Mononuclear cell (primary cell): Measurements from ENCODE around the gene MINDY1. TPM values are rescaled to one million over a fixed set of nuclear protein-coding genes. Genes with fewer than 3 reads are reported as not detected.

ENCODE experiments used
- H3K27me3 ChIP-seq: 2 replicates; pipeline ENCODE4 v1.6.0; 2011; ENCODE audit warnings: low read length, control low read depth; ENCODE audit not compliant: insufficient read depth
- H3K4me1 ChIP-seq: 2 replicates; pipeline ENCODE4 v1.5.1; 2011; ENCODE audit warnings: mild to moderate bottlenecking, low read length, control low read depth; ENCODE audit not compliant: insufficient read depth
- H3K4me3 ChIP-seq: 2 replicates; pipeline ENCODE4 v1.5.1; 2011; ENCODE audit warnings: mild to moderate bottlenecking, low read length, moderate library complexity
- H3K9me3 ChIP-seq: 2 replicates; pipeline ENCODE4 v1.5.1; 2011; ENCODE audit warnings: low read depth, mild to moderate bottlenecking, control low read depth, low read length
- total RNA-seq: library from RNA; depleted of rRNA; stranded (reverse); fragments of >200 nt; gene quantifications from one replicate; pipeline ENCODE4 v1.2.3, GENCODE V29; 2012

The MINDY1 gene
- total RNA-seq, 1 donor: 14.4 TPM

- no peak overlapping the region for H3K4me3 ChIP-seq
Measured at GRCh38 chr1:151002611-151003010, 4.1 kb downstream of the MINDY1 start.

GRCh38 chr1:151002051-151002450 lies 4.7 kb downstream of the MINDY1 start:
- Histone ChIP-seq H3K4me3 (no peak overlapping the region), H3K9me3 (no peaks in the 10 kb centered on the region), H3K4me1 (peaks cover 83% of the 10 kb centered on the region), H3K27me3 (no peaks in the 10 kb centered on the region)

More at GRCh38 chr1:151002611-151003010, 4.1 kb downstream of the MINDY1 start:
- H3K9me3 ChIP-seq: no peaks in the 10 kb centered on the region
- H3K27me3 ChIP-seq: no peaks in the 10 kb centered on the region
- H3K4me1 ChIP-seq: peaks cover 89% of the 10 kb centered on the region

DNA sequence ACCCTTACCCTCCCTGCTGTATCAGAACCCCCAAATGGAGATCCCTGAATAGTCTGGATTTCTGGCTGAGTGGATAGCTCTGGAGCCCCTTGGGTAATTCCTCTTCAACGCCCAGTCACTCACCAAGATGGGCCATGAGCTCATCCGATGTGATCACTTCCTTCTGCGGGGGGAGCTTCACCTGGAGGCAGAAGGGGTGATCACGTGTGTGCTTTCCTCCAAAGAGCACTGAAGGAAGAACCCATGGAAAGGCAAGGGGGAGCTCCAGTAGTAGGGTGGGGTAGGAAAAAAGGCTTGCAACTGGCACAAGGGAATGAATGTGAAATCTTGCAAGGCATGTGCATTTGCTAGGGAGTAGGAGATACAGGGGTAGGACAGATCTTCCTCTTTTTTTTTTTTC lies 5.1 kb downstream of the MINDY1 start:
- Histone ChIP-seq H3K4me3 (no peak overlapping the region), H3K4me1 (peaks cover 79% of the 10 kb centered on the region), H3K9me3 (no peaks in the 10 kb centered on the region), H3K27me3 (no peaks in the 10 kb centered on the region)

- Histone ChIP-seq H3K27me3 (no peaks in the 10 kb centered on the region), H3K4me3 (no peak overlapping the region), H3K4me1 (peaks cover 67% of the 10 kb centered on the region), H3K9me3 (no peaks in the 10 kb centered on the region)
Measured at GRCh38 chr1:151000408-151000807, 6.3 kb downstream of the MINDY1 start.

- no peaks in the 10 kb centered on the region for H3K9me3 ChIP-seq
- no peaks in the 10 kb centered on the region for H3K27me3 ChIP-seq
- no peak overlapping the region for H3K4me3 ChIP-seq
- peaks cover 62% of the 10 kb centered on the region for H3K4me1 ChIP-seq
Measured at GRCh38 chr1:150999926-151000325, 6.8 kb downstream of the MINDY1 start.

- Histone ChIP-seq H3K27me3 (no peaks in the 10 kb centered on the region), H3K4me3 (no peak overlapping the region), H3K4me1 (peaks cover 54% of the 10 kb centered on the region), H3K9me3 (no peaks in the 10 kb centered on the region)
Measured at GRCh38 chr1:150999051-150999674, 7.5 kb downstream of the MINDY1 start.

GRCh38 chr1:150997949-150998348 lies 8.8 kb downstream of the MINDY1 start:
- Histone ChIP-seq H3K27me3 (no peaks in the 10 kb centered on the region), H3K9me3 (no peaks in the 10 kb centered on the region), H3K4me3 (no peak overlapping the region), H3K4me1 (peaks cover 42% of the 10 kb centered on the region)

DNA sequence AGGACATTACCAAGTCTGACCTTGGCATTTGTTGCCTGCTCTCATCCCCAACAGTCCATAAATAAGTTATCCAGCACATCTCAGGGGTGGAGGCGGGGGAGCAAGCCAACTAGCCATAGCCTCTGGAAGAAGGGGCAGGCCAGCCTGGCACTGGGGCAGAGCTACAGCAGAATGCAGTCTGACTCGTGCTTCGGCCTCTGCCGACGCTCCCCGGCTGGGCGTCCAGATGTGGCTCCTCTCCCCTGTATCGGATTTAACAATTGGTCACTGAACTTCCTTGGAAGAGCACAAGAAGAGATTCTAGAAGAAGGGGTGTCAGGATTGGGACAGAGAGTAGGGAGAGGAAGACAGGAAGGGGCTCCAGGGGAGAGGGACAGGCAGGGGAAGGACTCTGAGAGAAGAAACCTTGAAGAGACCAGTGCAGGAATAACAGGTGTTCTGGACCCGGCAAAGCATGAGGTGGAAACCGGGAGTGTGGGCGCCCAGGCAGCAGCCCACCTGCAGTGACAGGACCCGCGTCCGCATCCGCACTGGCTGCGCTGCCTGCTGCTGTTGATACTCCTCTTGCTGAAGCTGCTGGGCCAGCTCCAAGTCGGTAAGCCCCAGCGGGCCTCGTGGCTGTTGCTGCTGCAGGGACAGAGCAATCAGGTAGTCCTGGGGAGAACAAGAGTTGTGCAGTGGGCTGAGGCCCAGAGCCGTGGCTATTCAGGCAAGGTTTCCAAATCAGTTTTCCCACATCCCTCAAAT lies 9.4 kb downstream of the MINDY1 start:
- no peak overlapping the region for H3K4me3 ChIP-seq
- H3K27me3 ChIP-seq: no peaks in the 10 kb centered on the region
- H3K4me1 ChIP-seq: peaks cover 36% of the 10 kb centered on the region
- no peaks in the 10 kb centered on the region for H3K9me3 ChIP-seq

- no peak overlapping the region for H3K4me3 ChIP-seq
- peaks cover 22% of the 10 kb centered on the region for H3K4me1 ChIP-seq
- no peaks in the 10 kb centered on the region for H3K9me3 ChIP-seq
- no peaks in the 10 kb centered on the region for H3K27me3 ChIP-seq
Measured at GRCh38 chr1:150995896-150996295, 10.8 kb downstream of the MINDY1 start.

DNA sequence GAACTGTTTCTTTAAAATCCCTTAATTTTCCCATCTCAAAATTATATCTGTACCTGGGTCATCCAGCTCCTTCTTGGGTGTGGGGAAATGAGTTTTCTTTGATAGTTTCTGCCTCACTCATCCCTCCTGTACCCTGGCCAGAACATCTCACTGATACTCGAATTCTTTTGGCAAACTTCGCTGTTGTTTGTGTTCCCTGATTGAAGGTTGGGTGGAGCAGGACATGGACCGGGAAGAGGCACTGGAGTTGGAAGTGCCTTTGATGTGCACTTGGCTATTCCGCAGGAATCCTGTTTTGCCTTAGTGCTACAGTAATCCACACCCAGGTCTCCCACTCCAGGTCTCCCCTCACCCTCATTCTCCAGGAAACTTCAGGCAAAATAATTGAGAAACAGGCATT lies 11.2 kb downstream of the MINDY1 start:
- Histone ChIP-seq H3K27me3 (no peaks in the 10 kb centered on the region), H3K4me1 (peaks cover 17% of the 10 kb centered on the region), H3K4me3 (no peak overlapping the region), H3K9me3 (no peaks in the 10 kb centered on the region)

- Histone ChIP-seq H3K4me1 (peaks cover 5% of the 10 kb centered on the region), H3K27me3 (no peaks in the 10 kb centered on the region), H3K4me3 (no peak overlapping the region), H3K9me3 (no peaks in the 10 kb centered on the region)
Measured at GRCh38 chr1:150994248-150994647, 12.5 kb downstream of the MINDY1 start.

- Histone ChIP-seq H3K4me3 (no peak overlapping the region), H3K4me1 (no peaks in the 10 kb centered on the region), H3K27me3 (no peaks in the 10 kb centered on the region), H3K9me3 (no peaks in the 10 kb centered on the region)
Measured at GRCh38 chr1:150992626-150993025, 14.1 kb downstream of the MINDY1 start.

DNA sequence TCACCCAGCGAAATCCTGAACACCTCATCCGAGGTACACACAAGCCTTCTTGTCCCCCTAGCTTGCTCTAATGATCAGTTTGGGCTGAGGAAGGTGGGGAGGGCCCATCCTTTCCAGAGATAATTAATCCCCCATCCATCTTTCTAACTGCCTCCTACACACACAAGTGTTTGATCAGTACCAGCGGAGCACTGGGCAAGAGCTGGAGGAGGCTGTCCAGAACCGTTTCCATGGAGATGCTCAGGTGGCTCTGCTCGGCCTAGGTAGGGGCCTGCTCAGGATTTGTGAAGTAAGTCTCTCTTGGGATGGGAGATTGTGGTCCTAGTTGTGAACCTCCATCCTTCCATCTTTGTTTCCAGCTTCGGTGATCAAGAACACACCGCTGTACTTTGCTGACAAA lies 18.8 kb downstream of the MINDY1 start:
- H3K4me3 ChIP-seq: no peak overlapping the region
- H3K9me3 ChIP-seq: no peaks in the 10 kb centered on the region
- no peaks in the 10 kb centered on the region for H3K4me1 ChIP-seq
- no peaks in the 10 kb centered on the region for H3K27me3 ChIP-seq

- Histone ChIP-seq H3K4me1 (no peaks in the 10 kb centered on the region), H3K27me3 (no peaks in the 10 kb centered on the region), H3K4me3 (no peak overlapping the region), H3K9me3 (no peaks in the 10 kb centered on the region)
Measured at GRCh38 chr1:150985179-150985825, 21.4 kb downstream of the MINDY1 start.

DNA sequence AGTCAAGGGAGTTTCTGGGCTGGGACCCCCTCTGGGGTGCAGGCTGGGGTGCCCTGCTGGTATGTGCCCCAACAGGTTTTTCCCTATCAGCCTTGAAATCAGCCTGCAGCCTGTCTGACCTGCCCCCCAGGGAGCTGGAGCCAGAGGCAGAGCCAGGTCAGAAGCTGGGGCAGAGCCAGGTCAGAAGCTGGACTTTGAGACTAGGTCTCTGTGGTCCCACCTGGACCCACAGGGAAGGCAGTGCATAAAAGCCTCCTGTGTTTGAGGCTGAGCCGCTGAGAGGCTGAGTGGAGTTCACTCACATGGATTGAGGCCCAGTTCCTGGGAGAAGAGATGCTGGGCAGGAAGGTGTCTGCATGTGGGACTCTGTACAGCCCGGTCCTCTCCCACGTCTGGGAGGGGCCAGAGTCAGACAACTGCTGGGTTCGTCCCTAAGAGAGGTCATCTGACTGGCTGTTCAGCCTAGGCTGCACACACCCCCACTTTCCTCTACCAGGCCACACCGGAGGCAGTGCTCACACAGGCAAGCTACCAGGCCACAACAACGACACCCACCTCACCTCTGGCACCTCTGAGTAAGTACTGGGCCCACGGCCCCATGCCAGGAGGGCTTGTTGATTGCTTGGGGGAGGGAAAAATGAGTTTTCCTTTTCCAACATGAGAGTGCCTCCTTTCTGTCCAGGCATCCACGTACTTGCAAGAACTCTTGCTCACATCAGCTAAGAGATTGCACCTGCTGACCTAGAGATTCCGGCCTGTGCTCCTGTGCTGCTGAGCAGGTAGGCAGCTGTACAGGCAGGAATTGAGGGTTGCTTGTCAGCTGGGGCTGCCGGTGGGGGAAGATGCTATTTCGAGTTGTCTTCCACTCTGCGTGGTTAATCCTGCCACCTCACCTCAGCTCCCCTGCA lies 24.6 kb downstream of the MINDY1 start, which contains the start of gene ANXA9:
Gene ANXA9 (plus strand): TSS at position 488 of the 908 bp plus-strand sequence. CDS start 814 bp downstream, outside the sequence.
- Histone ChIP-seq H3K27me3 (no peaks in the 10 kb centered on the region), H3K9me3 (no peaks in the 10 kb centered on the region), H3K4me3 (no peak within 1 kb of the TSS), H3K4me1 (peaks cover 24% of the 10 kb centered on the region)
